Activated CD4-positive, alpha-beta T cell treated with anti-CD3 and anti-CD28 coated beads, Interleukin-2, amount 50 U/mL, for 1 hour (primary cell): ENCODE results near the gene ABHD12.
"Not testable (repeated sequence)": the region's sequence is repeated elsewhere in the genome, so short reads cannot be mapped to it uniquely, and the experiment has no call there.

Source experiments
- DNase-seq: peaks from one replicate; pipeline ENCODE4 v3.0.0-alpha.2; 2020

The ABHD12 gene

DNA sequence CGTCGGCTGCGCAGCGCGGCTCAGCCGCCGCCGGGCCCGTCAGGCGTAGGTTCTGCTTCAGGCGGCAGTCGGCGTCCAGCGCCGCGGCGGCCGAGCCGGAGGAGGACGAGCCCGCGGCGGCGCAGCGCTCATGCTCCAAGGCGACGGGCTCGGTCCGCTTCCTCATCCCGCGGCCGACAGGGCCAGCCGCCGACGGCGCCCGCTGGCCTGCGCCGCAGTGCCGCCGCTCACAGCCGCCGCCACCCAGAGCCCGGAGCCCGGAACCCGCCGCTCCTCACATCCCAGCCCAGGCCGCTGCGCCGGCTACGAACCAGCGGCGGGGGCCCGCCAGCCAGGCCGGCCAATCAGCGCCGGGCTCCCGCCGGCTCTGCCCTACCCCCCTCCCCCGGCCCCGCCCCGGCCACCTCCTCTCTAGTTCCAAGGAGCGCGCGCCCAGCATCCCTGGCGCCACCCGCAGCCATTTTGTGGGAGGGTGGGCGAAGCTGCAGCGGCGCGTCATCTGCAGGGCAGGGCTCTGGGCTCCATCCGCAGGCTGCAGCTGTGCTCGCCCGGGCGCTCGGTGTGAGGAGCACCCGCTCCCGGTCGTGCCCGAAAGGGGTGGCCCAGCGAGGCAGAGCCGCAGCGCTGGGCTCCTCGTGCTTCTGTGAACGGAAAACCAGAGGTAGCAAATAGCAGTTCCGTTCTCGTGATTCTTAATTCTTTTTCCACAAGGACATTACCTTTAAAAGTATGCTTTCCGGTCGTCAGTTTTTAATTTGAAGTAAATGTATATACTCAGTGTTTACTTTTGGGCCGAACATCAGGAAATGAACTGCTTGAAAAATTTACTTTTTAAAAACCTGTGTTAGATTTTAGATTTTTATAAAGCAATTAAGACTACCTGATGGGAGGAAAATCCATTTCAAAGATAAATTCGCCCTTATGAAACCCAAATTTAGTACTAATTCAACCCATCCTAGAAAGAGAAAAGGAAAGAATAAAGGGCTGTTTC lies at the start of gene ABHD12:
Gene ABHD12, minus strand, starts transcription at position 298 of the 991 bp plus-strand sequence. Its CDS starts 132 bp downstream, at position 166.
- DNase-seq, result peak; percentile 94

- no peak for DNase-seq
These were observed 48.7 kb upstream of the ABHD12 start for GRCh38 chr20:25439328-25439727.

GRCh38 chr20:25437153-25437581 lies 46.5 kb upstream of the ABHD12 start:
- DNase-seq, result no peak

- DNase-seq, result no peak
These were observed 33.9 kb upstream of the ABHD12 start for GRCh38 chr20:25424536-25424935.

GRCh38 chr20:25422032-25422431 lies 31.4 kb upstream of the ABHD12 start:
- no peak for DNase-seq

DNA sequence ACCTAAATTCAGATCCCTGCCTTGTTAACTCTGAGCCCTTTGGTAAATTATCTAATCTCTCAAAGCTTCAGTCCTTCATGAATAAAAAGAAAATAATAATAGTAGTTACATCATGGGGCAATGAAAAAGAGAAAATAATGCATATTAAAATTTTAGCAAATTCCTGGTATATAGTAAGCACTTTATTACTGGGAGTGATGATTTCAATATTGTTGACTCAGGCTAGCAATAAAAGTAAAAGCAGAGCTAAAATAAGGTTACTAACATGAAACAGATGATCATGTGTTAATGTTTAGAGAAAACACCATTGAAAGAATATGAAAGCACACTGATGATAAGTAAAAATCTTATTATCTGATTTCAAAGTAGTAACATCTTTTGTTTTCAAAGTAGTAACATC lies 30.5 kb upstream of the ABHD12 start:
- no peak for DNase-seq

GRCh38 chr20:25418776-25419175 lies 28.1 kb upstream of the ABHD12 start:
- DNase-seq, result no peak

DNA sequence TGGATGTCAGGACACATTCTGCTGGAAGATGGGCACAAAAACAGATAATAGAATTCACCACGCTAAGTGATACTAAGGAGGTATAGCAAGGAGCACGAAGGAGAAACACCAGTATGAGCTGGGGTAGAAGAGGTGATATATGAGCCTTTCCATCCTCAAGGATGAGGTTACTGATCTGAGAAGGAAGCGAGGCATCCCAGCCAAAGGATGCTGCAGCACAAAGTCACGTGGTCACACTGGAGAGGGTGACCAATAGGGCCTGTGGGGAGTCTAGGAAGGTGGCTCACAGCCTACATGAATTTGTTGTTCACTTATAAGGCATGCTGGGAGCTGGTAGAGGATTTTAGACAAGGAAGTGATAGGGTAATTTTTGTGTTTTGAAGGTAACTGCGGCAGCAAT lies 18.3 kb upstream of the ABHD12 start:
- DNase-seq, result no peak

DNA sequence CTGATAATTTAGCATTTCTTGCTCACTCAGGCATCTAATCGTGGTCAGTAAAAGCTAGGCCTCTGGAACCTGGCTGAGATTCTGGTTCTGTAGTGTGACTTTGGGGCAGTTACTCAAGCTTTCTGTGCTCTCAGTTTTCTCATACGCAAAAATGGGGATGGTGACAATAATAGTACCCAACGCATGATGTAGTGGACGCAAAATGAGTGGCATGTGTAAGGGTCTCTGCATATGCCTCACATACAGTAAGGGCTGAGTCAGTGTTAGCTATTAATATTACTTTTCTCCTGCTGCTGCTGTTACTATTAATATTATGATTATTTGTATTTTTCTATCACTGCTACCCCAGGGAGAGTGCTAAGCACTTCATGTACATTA lies 17.5 kb upstream of the ABHD12 start:
- DNase-seq, result no peak

DNA sequence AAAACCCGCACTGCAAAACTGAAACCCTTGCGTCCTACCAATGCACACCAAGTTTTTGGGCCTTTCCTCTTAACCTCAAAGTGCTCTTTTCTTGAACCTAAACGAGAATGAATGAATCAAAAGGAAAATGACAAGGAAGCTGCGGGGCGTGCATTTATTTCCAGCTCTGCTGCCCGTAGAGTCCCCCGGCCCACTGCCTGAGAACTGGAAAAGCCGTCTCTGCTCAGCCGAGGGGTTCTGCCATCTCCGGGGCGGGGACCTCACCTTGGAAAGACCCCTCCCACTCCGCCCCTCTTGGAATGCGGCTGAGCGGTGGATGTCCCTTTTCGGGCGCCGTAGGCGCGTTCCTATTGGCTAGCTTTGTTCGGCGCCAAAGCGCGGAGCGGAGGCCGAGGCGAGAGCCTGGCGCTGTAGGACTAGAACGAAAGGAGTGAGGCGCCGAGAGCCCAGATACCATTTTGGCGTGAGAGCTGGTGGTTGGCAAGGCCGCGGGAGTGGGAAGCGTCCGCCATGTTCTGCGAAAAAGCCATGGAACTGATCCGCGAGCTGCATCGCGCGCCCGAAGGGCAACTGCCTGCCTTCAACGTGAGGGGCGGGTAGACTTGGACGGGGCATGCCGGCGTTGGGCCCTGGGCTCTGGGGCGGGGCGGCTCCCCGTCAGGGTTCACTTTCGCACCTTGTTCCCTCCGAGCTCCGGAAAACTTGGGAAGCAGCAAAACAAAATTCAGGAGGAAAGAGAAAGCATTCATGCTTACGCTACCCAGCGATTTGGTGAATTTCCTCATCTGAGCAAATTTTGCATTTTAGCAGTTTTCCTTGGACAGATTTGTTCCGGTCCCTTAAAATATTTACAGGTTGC lies 16.9 kb upstream of the ABHD12 start, which contains the start of gene GINS1:
Gene GINS1, plus strand, starts transcription at position 363 of the 859 bp plus-strand sequence. Its CDS starts 148 bp downstream, at position 511.
- peak; percentile 62 for DNase-seq

GRCh38 chr20:25402583-25402982 lies 11.9 kb upstream of the ABHD12 start:
- DNase-seq, result no peak

GRCh38 chr20:25400291-25400732 lies 9.7 kb upstream of the ABHD12 start:
- not testable (repeated sequence) for DNase-seq

DNA sequence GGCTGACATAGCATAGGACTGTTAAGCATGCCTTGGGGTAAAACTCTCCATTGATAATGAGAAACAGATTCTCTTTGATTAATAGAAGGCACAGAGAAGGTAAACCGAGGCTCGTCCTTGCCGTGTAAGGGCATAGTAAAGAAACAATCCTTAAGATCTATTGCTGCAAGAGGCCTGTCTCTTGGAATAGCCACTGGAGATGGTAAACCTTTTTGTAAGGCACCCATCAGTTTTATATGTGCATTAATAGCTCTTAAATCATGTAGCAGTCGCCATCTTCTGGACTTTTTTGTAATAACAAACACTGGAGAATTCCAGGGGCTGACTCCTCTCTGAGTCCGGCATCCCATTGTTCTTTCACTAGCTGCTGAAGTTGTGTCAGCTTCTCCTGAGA lies 8.4 kb upstream of the ABHD12 start:
- peak; percentile 13 for DNase-seq

GRCh38 chr20:25398376-25399036 lies 7.9 kb upstream of the ABHD12 start:
- DNase-seq, result no peak

DNA sequence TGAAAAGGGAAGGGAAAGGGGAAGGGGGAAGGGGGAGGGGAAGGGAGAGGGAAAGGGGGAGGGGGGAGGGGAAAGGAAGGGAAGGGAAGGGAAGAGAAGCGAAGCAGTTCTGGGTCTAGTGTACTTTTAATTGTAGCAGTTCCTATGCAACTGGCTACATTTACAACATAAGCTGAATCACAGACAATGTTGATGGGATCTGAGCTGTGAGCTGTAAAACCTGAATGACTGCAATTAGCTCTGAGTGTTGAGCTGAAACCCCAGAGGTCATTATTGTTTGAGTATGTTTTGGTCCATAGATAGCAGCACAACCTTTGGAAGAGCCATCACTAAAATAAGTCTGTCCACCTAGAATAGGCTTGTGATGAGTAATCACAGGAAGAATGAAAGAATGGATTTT lies 7.2 kb upstream of the ABHD12 start:
- no peak for DNase-seq

- DNase-seq, result no peak
These were observed 6.5 kb upstream of the ABHD12 start for GRCh38 chr20:25397096-25397495.

- no peak for DNase-seq
These were observed 4.4 kb upstream of the ABHD12 start for GRCh38 chr20:25394996-25395395.

GRCh38 chr20:25394276-25394675 lies 3.6 kb upstream of the ABHD12 start:
- DNase-seq, result no peak

DNA sequence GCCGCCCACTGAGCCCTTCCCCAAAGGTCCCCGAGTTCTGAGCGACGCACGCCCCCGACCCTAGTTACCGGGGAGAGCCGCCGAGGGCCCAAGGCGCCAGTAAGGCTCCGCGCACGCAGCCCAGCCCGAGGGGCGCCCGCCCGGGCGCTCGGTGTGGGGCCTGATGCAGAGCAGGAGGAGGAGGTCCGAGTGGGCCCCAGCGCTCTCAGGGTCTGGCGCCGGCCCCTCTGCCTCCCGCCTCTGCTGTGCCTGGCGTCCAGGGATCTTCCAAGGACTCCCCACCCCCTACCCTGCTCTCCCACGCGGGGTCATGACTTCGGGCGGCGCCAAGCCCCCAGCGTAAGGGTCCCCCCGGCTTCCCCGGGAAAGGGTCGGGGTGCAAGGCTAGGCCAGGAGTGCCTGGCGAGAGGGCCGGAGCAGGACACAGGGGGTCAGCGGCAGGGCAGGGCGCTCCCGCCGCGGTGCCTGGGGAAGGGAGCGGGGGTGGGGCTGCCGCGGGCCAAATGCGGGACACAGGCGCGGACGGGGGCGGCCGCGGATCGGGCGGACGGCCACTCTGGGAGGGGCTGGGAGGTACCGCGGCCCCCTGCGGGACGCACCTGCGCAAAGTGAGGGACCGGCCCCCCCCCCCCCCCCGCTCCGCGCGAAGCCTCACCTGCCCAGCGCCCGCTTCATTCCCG lies 637 bp downstream of the ABHD12 start:
- DNase-seq, result peak; percentile 13

DNA sequence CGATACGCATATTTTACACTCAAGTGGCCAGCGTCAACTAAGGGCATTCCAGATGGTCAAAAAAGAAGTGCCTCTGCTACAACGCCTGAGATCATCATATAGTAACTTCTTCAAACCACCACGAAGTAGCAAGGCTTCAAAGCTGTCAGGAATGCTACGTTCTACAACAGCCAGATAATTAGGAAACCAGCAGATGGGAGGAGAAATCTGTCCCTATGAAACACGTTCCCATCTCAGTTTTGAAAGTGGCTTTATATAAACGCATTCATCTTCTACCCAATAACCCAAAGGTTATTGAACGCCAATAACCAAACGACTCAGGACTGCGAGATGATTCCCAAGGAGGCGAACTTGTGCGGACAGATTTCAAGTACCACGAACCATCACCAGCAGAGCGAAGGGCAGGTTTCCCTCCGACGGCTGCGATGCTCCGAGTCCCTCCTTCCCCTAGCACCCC lies 1.2 kb downstream of the ABHD12 start:
- no peak for DNase-seq

DNA sequence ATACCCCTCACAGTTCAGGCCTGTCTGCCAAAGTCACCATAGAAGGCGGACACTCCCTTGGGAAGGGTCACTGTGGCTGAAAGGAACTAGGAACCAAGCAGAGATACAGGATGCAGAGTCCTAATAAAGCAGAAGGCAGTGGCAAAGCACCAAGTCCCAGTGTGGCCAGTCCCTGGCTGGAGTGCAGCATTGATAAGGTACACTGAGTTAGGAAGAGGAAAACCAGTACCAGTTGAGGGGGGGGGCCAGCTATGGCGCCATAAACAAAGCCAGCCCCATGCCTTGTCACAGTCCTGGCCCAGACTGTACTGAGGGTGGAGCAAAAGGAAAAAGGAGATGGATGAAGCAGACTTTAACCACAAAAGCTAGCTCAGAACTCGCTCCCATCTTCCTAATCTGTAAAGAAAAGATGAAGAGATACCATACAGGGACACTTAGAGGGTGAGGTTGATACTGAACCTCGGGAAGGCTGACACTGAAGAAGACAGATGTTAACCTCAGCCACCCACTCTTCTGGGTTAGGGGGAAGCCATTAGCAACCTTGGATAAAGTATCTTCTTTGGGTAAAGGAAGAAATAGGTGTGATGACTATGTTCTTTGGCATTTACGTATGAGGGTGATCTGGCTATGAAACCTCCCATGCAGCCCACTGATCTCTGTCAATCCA lies 7.8 kb downstream of the ABHD12 start:
- no peak for DNase-seq
